NCI-H82 treated with DMSO at 0.1 percent for 48 hours (cell line): ENCODE measurements around the gene ERCC2.
"Not testable (repeated sequence)": the region's sequence is repeated elsewhere in the genome, so short reads cannot be mapped to it uniquely, and the experiment has no call there.

Experiments used
- DNase-seq: peaks from one replicate; lab custom pipeline; 2025; ENCODE audit not compliant: unreplicated experiment; lab: John Stamatoyannopoulos, UW

The ERCC2 gene

GRCh38 chr19:45370410-45371204 lies at the start of gene ERCC2:
TSS of gene ERCC2 (minus strand) at chr19:45370573. CDS start at chr19:45370540, 33 bp downstream.
- peak; percentile 94 for DNase-seq

- no peak for DNase-seq
Observed at GRCh38 chr19:45419895-45420294, 49.5 kb upstream of the ERCC2 start.

- no peak for DNase-seq
Observed at GRCh38 chr19:45419396-45419795, 49.0 kb upstream of the ERCC2 start.

GRCh38 chr19:45418802-45419201 lies 48.4 kb upstream of the ERCC2 start:
- DNase-seq = no peak

- DNase-seq = no peak
Observed at GRCh38 chr19:45417151-45417550, 46.8 kb upstream of the ERCC2 start.

- DNase-seq = no peak
Observed at GRCh38 chr19:45414468-45414867, 44.1 kb upstream of the ERCC2 start.

- DNase-seq = no peak
Observed at GRCh38 chr19:45413497-45413896, 43.1 kb upstream of the ERCC2 start.

- DNase-seq = not testable (repeated sequence)
Observed at GRCh38 chr19:45410330-45410729, 40.0 kb upstream of the ERCC2 start.

GRCh38 chr19:45409557-45409920 lies 39.2 kb upstream of the ERCC2 start:
- no peak for DNase-seq

- no peak for DNase-seq
Observed at GRCh38 chr19:45408830-45409556, 38.6 kb upstream of the ERCC2 start.

GRCh38 chr19:45408121-45408520 lies 37.7 kb upstream of the ERCC2 start:
- DNase-seq = no peak

GRCh38 chr19:45407585-45407984 lies 37.2 kb upstream of the ERCC2 start:
- not testable (repeated sequence) for DNase-seq

GRCh38 chr19:45407091-45407375 lies 36.7 kb upstream of the ERCC2 start:
- DNase-seq = no peak

GRCh38 chr19:45406226-45407090 lies 36.1 kb upstream of the ERCC2 start, which contains the start of gene POLR1G:
TSS of gene POLR1G (plus strand) at chr19:45406644. CDS start at chr19:45406697, 53 bp downstream.
- DNase-seq = peak; percentile 93

- DNase-seq = peak; percentile 93
Observed at GRCh38 chr19:45405435-45406225, 35.3 kb upstream of the ERCC2 start.

- peak; percentile 87 for DNase-seq
Observed at GRCh38 chr19:45404557-45405434, 34.4 kb upstream of the ERCC2 start, which contains the start of gene PPP1R13L. TSS of gene PPP1R13L (minus strand) at chr19:45405069. CDS start at chr19:45398318, 6,751 bp downstream.

GRCh38 chr19:45403781-45404556 lies 33.6 kb upstream of the ERCC2 start:
- DNase-seq = peak; percentile 71

- DNase-seq = no peak
Observed at GRCh38 chr19:45403272-45403671, 32.9 kb upstream of the ERCC2 start.
